H1 (cell line): ENCODE data around the gene DNMT3B. TPM values are rescaled to one million over a fixed set of nuclear protein-coding genes. Genes with fewer than 3 reads are reported as not detected.

ENCODE experiments used
- CTCF ChIA-PET: fragments of 300-600 bp; sonication (Branson Sonifier 250); formaldehyde crosslinking; loops from one replicate; lab custom pipeline; 2021; ENCODE audit not compliant: partially characterized antibody; lab: Charles Lee
- POLR2A ChIA-PET: fragments of 300-600 bp; sonication (Branson Sonifier 250); formaldehyde crosslinking; loops from one replicate; lab custom pipeline; 2021; ENCODE audit warnings: inconsistent platforms; ENCODE audit not compliant: partially characterized antibody; lab: Charles Lee
- DNase-seq, 2 experiments: peaks; one replicate each; pipeline versions ENCODE4 v3.0.0 to v3.0.0-alpha.2; 2010 to 2022; ENCODE audit warnings: low spot score in 2 of 2, low read depth in 1 of 2, mixed read lengths in 1 of 2
- FAIRE-seq: peaks from 2 replicates; lab custom pipeline; 2011; peaks lifted over from hg19 to GRCh38; lab: Jason Lieb, UNC
- H2AFZ ChIP-seq: 2 replicates; pipeline ENCODE4 v1.8.1; 2012; ENCODE audit warnings: low read length, inconsistent platforms
- H2AK5ac ChIP-seq: 2 replicates; pipeline ENCODE4 v1.6.1; 2013; ENCODE audit warnings: low read depth, low read length
- H2BK120ac ChIP-seq: replicated peaks from 2 replicates; pipeline ENCODE3; 2013; ENCODE audit warnings: low read depth, low read length, inconsistent platforms
- H2BK12ac ChIP-seq: 2 replicates; pipeline ENCODE4 v1.6.1; 2013; ENCODE audit warnings: low read depth, low read length
- H2BK15ac ChIP-seq: 2 replicates; pipeline ENCODE4 v1.6.1; 2013; ENCODE audit warnings: low read length
- H2BK20ac ChIP-seq: 2 replicates; pipeline ENCODE4 v1.6.1; 2013; ENCODE audit warnings: low read length
- H2BK5ac ChIP-seq: 2 replicates; pipeline ENCODE4 v1.6.1; 2013; ENCODE audit warnings: low read depth, low read length
- H3K14ac ChIP-seq: 2 replicates; pipeline ENCODE4 v1.6.1; 2013; ENCODE audit warnings: inconsistent platforms; ENCODE audit not compliant: insufficient read length
- H3K18ac ChIP-seq: 2 replicates; pipeline ENCODE4 v1.6.1; 2013; ENCODE audit warnings: low read length; ENCODE audit errors: extremely low read depth
- H3K23ac ChIP-seq: 2 replicates; pipeline ENCODE4 v1.6.1; 2013; ENCODE audit warnings: inconsistent platforms; ENCODE audit not compliant: insufficient read length
- H3K23me2 ChIP-seq: 2 replicates; pipeline ENCODE4 v1.6.1; 2013; ENCODE audit warnings: low read depth, low read length
- H3K27ac ChIP-seq: 2 replicates; pipeline ENCODE4 v1.6.1; 2011; ENCODE audit warnings: low read depth, low read length, inconsistent platforms
- H3K27me3 ChIP-seq, 4 experiments: replicated peaks in 1 of 4; 1 replicate in 1 of 4; 2 replicates in 3 of 4; pipeline versions ENCODE4 v1.6.1 to v1.8.1; 2011 to 2013; ENCODE audit warnings: low read length in 3 of 4, mild to moderate bottlenecking in 3 of 4, inconsistent platforms in 2 of 4, mixed read lengths in 2 of 4, moderate library complexity in 1 of 4; ENCODE audit not compliant: control insufficient read depth in 3 of 4, insufficient read depth in 3 of 4; ENCODE audit errors: extremely low read depth in 1 of 4
- H3K36me3 ChIP-seq, 4 experiments: 2 replicates each; pipeline versions ENCODE4 v1.6.1 to v1.8.1; 2011 to 2013; ENCODE audit warnings: mild to moderate bottlenecking in 4 of 4, low read length in 3 of 4, moderate library complexity in 2 of 4, control low read depth in 1 of 4, inconsistent platforms in 1 of 4; ENCODE audit not compliant: insufficient read depth in 4 of 4, control insufficient read depth in 2 of 4
- H3K4ac ChIP-seq: replicated peaks from 2 replicates; pipeline ENCODE3; 2013; ENCODE audit warnings: low read length, low read depth, mixed read lengths, inconsistent platforms; ENCODE audit not compliant: insufficient read length
- H3K4me1 ChIP-seq, 4 experiments: replicated peaks in 1 of 4; 1 replicate in 1 of 4; 2 replicates in 3 of 4; pipeline versions ENCODE4 v1.6.1 to v1.8.1; 2011 to 2013; ENCODE audit warnings: low read length in 3 of 4, inconsistent platforms in 2 of 4, mixed read lengths in 1 of 4; ENCODE audit not compliant: insufficient read depth in 4 of 4, control insufficient read depth in 3 of 4
- H3K4me2 ChIP-seq, 2 experiments: 2 replicates each; pipeline versions ENCODE4 v1.6.1 to v1.8.1; 2011 to 2013; ENCODE audit warnings: low read depth in 2 of 2, low read length in 2 of 2, control low read depth in 1 of 2, inconsistent platforms in 1 of 2, mild to moderate bottlenecking in 1 of 2; ENCODE audit not compliant: insufficient read depth in 1 of 2
- H3K4me3 ChIP-seq, 4 experiments: fragments of 200-600, 300-600 bp in 1 of 4; sonication (generic), shearing (Covaris generic), sonication (Bioruptor Twin) in 1 of 4; 2 replicates each; pipeline versions ENCODE4 v1.5.1 to v1.8.1; 2011 to 2016; ENCODE audit warnings: low read length in 4 of 4, low read depth in 3 of 4, control low read depth in 2 of 4, inconsistent platforms in 2 of 4, mild to moderate bottlenecking in 2 of 4, mixed read lengths in 1 of 4, moderate library complexity in 1 of 4; ENCODE audit not compliant: insufficient read depth in 2 of 4; ENCODE audit errors: extremely low read depth in 1 of 4
- H3K56ac ChIP-seq: replicated peaks from 2 replicates; pipeline ENCODE3; 2013; ENCODE audit warnings: low read depth, mild to moderate bottlenecking, mixed read lengths, low read length, inconsistent platforms; ENCODE audit not compliant: insufficient read length
- H3K79me1 ChIP-seq: 2 replicates; pipeline ENCODE4 v1.6.1; 2013; ENCODE audit warnings: low read depth, low read length, control low read depth
- H3K79me2 ChIP-seq, 2 experiments: 2 replicates each; pipeline versions ENCODE4 v1.6.1 to v1.8.1; 2012 to 2013; ENCODE audit warnings: low read length in 2 of 2, mild to moderate bottlenecking in 2 of 2, inconsistent platforms in 1 of 2; ENCODE audit not compliant: insufficient read depth in 2 of 2, control insufficient read depth in 1 of 2
- H3K9ac ChIP-seq, 4 experiments: replicated peaks in 1 of 4; 1 replicate in 1 of 4; 2 replicates in 3 of 4; pipeline versions ENCODE4 v1.6.1 to v1.8.1; 2011 to 2013; ENCODE audit warnings: low read depth in 3 of 4, low read length in 3 of 4, control low read depth in 2 of 4, mild to moderate bottlenecking in 2 of 4, moderate library complexity in 2 of 4, inconsistent platforms in 1 of 4; ENCODE audit errors: extremely low read depth in 1 of 4
- H3K9me3 ChIP-seq, 2 experiments: 2 replicates each; pipeline versions ENCODE4 v1.6.1 to v1.8.1; 2012 to 2013; ENCODE audit warnings: mild to moderate bottlenecking in 2 of 2, moderate library complexity in 2 of 2, control low read depth in 1 of 2, inconsistent platforms in 1 of 2, low read depth in 1 of 2, low read length in 1 of 2, mixed read lengths in 1 of 2; ENCODE audit not compliant: insufficient read depth in 2 of 2
- H4K20me1 ChIP-seq, 2 experiments: replicated peaks in 1 of 2; 2 replicates each; pipeline versions ENCODE3 to v1.8.1; 2011 to 2013; ENCODE audit warnings: inconsistent platforms in 2 of 2, low read length in 2 of 2, mild to moderate bottlenecking in 1 of 2; ENCODE audit not compliant: insufficient read depth in 2 of 2, control insufficient read depth in 1 of 2
- H4K5ac ChIP-seq: 2 replicates; pipeline ENCODE4 v1.6.1; 2013; ENCODE audit warnings: low read length, low read depth, mixed read lengths, inconsistent platforms; ENCODE audit not compliant: insufficient read length
- H4K8ac ChIP-seq: 2 replicates; pipeline ENCODE4 v1.8.0; 2013; ENCODE audit warnings: mild to moderate bottlenecking, moderate library complexity, low read length, inconsistent platforms; ENCODE audit not compliant: insufficient read depth; ENCODE audit errors: extremely low read depth
- H4K91ac ChIP-seq: replicated peaks from 2 replicates; pipeline ENCODE3; 2013; ENCODE audit warnings: low read length, mixed read lengths, inconsistent platforms; ENCODE audit not compliant: insufficient read length
- CREB1 ChIP-seq: IDR thresholded peaks from 2 replicates; pipeline ENCODE4 v1.6.1; 2012; ENCODE audit warnings: inconsistent platforms
- EP300 ChIP-seq, 2 experiments: IDR thresholded peaks; 1 replicate in 1 of 2; 2 replicates in 1 of 2; pipeline ENCODE4 v1.6.1; 2011 to 2012; ENCODE audit warnings: low read depth in 2 of 2, low read length in 2 of 2, mild to moderate bottlenecking in 2 of 2, borderline replicate concordance in 1 of 2, inconsistent platforms in 1 of 2, moderate library complexity in 1 of 2
- GABPA ChIP-seq: IDR thresholded peaks from 2 replicates; pipeline ENCODE4 v1.6.1; 2011; ENCODE audit warnings: mild to moderate bottlenecking, low read length, moderate library complexity, borderline replicate concordance; ENCODE audit not compliant: insufficient read depth
- JUN ChIP-seq: IDR thresholded peaks from 2 replicates; pipeline ENCODE4 v1.6.1; 2011; ENCODE audit warnings: low read depth, mild to moderate bottlenecking, improper control_type of control experiment, low read length
- KDM4A ChIP-seq: IDR thresholded peaks from one replicate; pipeline ENCODE4 v1.7.1; 2012; ENCODE audit warnings: low read depth, mild to moderate bottlenecking, moderate library complexity, low read length, inconsistent platforms; ENCODE audit not compliant: severe bottlenecking
- SAP30 ChIP-seq: fragments of 300-600 bp; sonication (generic); IDR thresholded peaks from 2 replicates; pipeline ENCODE4 v1.7.1; 2012; ENCODE audit warnings: low read length, moderate library complexity, mild to moderate bottlenecking, inconsistent platforms; ENCODE audit not compliant: insufficient read depth, insufficient replicate concordance
- WGBS, 2 experiments: shearing (Covaris generic) in 1 of 2; methylation state at CpG; one replicate each; pipeline versions ENCODE4 v1.1.6 to v1.1.7; 2013 to 2015; ENCODE audit warnings: low lambda C conversion rate in 2 of 2, mixed read lengths in 2 of 2, inconsistent platforms in 1 of 2, low coverage in 1 of 2, missing lambda C conversion rate in 1 of 2; ENCODE audit not compliant: insufficient replicate concordance in 2 of 2, insufficient coverage in 1 of 2, insufficient read length in 1 of 2; ENCODE audit errors: extremely low coverage in 1 of 2, missing lambda C conversion rate in 1 of 2; 5-methylcytosine and 5-hydroxymethylcytosine counted together
- polyA plus RNA-seq, 7 experiments: library from polyadenylated mRNA; depleted of rRNA in 3 of 7; stranded (reverse) in 5 of 7; unstranded in 2 of 7; fragments of >200 nt in 5 of 7; fragments of 200-250 nt in 2 of 7; gene quantifications; 1 replicate in 5 of 7; 2 replicates in 1 of 7; 4 replicates in 1 of 7; pipeline versions ENCODE4 v1.2.1 to v1.2.3, GENCODE V29; 2011 to 2013; ENCODE audit warnings: missing spikeins in 2 of 7, mixed read lengths in 2 of 7
- total RNA-seq: library from RNA; stranded (reverse); fragmentation: NEBNext Ultra II Directional; extraction: Animal tissue kit (Norgen Biotek cat#: 25700); gene quantifications from 2 replicates; pipeline ENCODE4 v1.2.1, GENCODE V29; 2021

The DNMT3B gene
- total and polyA plus RNA-seq, 2 of the 8 experiments (the other 6 are each of a cell fraction or from before 2014, with no cell fraction given): 433 to 1,016 TPM

- FAIRE-seq: no peak
- H2BK12ac ChIP-seq: no peak overlapping the region
- no peak for TF ChIP-seq SAP30
- TF ChIP-seq GABPA: no peak
- no peak for TF ChIP-seq KDM4A
- no peak for TF ChIP-seq JUN
- no peak for TF ChIP-seq EP300 (IDR thresholded peaks at IDR 0.05; ENCODE audit: borderline replicate concordance in 1 of 2, low read depth in 2 of 2, low read length in 2 of 2)
- TF ChIP-seq CREB1: no peak
- TF ChIP-seq, all 59 proteins: peak for 0
- DNase-seq: no peak
- H2BK20ac ChIP-seq: no peak overlapping the region
- H3K27ac ChIP-seq: no peak overlapping the region
- H3K9ac ChIP-seq: no peak overlapping the region
- peaks cover 8 to 37% (median 28%) of the 10 kb centered on the region in 4 experiments for H3K4me1 ChIP-seq
- H2AK5ac ChIP-seq: no peak overlapping the region
- H3K18ac ChIP-seq: no peak overlapping the region
- peaks cover 73 to 100% (median 97%) of the 10 kb centered on the region in 4 experiments for H3K36me3 ChIP-seq
- H2BK5ac ChIP-seq: 0 out of 2 replicates have a peak overlapping the region, but pooled peaks have one; percentile 12
- H3K79me1 ChIP-seq: peaks cover 15% of the 10 kb centered on the region; the same call in 1 of the 2 replicates
- H3K9me3 ChIP-seq: no peaks in the 10 kb centered on the region
- H3K23me2 ChIP-seq: no peaks in the 10 kb centered on the region; the same call in 1 of the 2 replicates
- no peak overlapping the region for H2BK120ac ChIP-seq
- no peak overlapping the region for H4K8ac ChIP-seq
- 92% methylated on average over 2 of the region's 2 CpGs; no CpG with 5 or more reads in 1 of the 2 experiments for WGBS, 2 experiments
- no peak overlapping the region for H2BK15ac ChIP-seq
- no peaks in the 10 kb centered on the region for H3K27me3 ChIP-seq
- H4K5ac ChIP-seq: no peak overlapping the region
- no peak overlapping the region for H3K23ac ChIP-seq
- H3K14ac ChIP-seq: no peak overlapping the region
- H3K4ac ChIP-seq: no peak overlapping the region
- H3K56ac ChIP-seq: no peak overlapping the region
- H2AFZ ChIP-seq: no peak overlapping the region
- CTCF ChIA-PET: interaction anchor here (0.7 to 2.1 kb wide), 7 partner anchors 8 to 50 kb away, joined by 3 to 12 read pairs (median 3); no protein-coding TSS in a partner anchor
- no peak overlapping the region for H3K4me3 ChIP-seq
- peaks cover 52 to 59% of the 10 kb centered on the region in 2 experiments for H4K20me1 ChIP-seq
- POLR2A ChIA-PET: interaction anchor here (0.7 to 12.6 kb wide), 9 partner anchors 7 to 122 kb away, joined by 3 to 112 read pairs (median 5); no protein-coding TSS in a partner anchor
- H4K91ac ChIP-seq: no peak overlapping the region
- no peak overlapping the region; a peak in 1 of 4 replicates for H3K4me2 ChIP-seq
- peaks cover 0 to 21% of the 10 kb centered on the region in 2 experiments; a peak in 2 of 4 replicates for H3K79me2 ChIP-seq
Measured at GRCh38 chr20:32803092-32803491, 40.9 kb downstream of the DNMT3B start.
